SW 1271 (cell line): ENCODE data around the gene ASCC3.
A peak's percentile ranks its signal among the peaks of the same experiment; 100 is the strongest.

ENCODE experiments used
- DNase-seq, 2 experiments: peaks; one replicate each; lab custom pipeline; 2025; lab: John Stamatoyannopoulos, UW

The ASCC3 gene

DNA sequence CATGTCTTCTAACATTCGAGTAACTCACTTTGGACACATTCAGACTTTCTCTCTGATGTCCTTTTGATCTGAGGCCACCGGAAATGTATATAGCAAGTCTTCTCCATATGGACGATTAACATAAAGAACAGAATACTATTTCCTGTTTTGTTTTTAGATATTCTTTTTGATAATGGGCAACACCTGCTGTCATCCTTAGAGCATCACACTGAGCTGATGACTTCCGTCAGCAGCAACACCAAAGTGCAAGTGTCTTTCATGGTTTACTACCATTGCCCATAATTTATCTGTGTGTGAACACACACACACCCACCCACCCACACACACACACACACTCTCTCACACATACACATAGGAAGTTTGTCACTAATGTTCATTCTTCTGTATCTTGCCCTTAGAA is 303.7 kb downstream of the ASCC3 start:
- no peak for DNase-seq

DNA sequence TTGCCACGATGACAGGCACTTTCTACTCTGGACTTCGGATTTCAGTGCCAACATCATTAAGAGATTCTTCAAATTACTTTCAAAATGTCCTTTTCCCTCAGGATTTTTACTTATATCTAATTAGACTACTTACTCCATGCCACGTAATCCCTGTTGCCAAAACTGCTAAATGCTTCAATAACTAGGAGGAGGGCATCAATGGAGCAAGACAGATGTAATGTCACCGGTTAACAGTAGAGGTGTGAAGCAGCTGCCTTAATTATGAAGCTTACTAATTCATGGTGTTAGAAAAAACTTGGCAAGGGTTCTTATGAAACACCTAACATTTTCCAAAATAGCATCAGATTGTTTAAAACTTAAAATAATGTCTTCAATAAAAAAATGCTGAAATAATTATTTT is 305.2 kb downstream of the ASCC3 start:
- DNase-seq: no peak

DNA sequence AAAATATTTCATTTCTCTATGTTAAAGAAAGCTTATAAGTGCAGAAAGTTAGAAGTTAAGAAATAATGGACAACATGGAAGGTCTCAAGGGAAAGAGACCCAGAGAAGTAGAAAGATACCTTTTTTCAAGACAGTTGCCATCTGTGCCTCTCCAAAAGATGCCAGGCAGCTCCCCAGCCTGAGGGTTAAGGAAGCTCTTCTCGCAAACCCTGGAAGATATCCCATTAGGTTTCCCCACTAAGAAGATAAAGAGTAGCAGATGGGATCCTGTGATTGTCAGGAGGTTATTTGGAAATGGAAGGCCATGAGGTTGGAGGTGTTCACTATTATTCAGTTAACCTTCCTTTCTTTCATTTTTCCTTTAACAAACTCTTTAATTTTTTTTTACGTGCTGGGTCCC is 306.3 kb downstream of the ASCC3 start:
- no peak for DNase-seq

DNA sequence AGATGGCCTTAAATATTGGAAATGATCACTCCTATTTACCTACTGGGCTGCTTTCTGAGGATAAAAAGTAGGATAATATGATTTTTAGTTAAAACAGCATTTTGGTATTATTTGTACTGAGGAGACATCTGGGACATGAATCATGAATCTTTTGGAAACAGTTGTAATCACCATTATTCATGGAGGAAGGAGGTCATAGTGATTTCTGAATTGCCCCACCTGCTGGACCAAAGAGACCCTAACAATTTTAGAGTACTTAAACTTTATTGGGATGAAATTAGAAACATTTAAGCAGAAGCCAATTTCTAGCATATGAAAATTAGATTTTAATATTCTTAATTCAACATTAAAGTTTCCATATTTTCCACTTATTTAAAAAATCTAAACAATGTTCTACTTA is 308.0 kb downstream of the ASCC3 start:
- peak in 1 of 2 experiments; percentile 5 for DNase-seq

DNA sequence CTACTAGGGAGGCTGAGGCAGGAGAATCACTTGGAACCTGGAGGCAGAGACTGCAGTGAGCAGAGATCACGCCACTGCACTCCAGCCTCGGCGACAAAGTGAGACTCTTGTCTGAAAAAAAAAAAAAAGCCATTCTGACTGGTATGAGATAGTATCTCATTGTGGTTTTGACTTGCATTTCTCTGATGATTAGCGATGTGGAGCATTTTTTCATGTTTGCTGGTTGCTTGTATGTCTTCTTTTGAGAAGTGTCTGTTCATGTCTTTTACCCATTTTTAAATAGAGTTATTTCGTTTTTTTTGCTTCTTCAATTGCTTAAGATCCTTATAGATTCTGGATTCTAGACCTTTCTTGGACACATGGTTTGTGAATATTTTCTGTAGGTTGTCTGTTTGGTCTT is 312.9 kb downstream of the ASCC3 start:
- no peak for DNase-seq

DNA sequence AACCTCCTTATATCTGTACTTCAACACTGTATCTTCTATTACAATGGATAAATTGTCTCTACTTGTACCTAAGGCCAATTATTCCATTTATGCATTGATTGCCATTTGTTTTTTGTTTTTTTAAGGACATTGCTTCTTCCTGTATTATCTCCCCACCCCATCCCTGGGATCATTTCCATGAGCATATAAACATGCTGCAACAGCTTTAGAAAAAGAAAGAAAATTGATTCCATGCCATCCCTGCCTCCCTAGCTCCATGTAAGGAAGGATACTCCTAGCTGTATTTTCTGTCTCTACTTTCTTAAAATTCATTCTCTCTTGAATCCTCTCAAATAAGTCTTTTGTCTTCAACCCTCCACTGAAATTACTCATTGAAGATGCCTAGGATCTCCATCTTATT is 314.6 kb downstream of the ASCC3 start:
- DNase-seq: no peak

DNA sequence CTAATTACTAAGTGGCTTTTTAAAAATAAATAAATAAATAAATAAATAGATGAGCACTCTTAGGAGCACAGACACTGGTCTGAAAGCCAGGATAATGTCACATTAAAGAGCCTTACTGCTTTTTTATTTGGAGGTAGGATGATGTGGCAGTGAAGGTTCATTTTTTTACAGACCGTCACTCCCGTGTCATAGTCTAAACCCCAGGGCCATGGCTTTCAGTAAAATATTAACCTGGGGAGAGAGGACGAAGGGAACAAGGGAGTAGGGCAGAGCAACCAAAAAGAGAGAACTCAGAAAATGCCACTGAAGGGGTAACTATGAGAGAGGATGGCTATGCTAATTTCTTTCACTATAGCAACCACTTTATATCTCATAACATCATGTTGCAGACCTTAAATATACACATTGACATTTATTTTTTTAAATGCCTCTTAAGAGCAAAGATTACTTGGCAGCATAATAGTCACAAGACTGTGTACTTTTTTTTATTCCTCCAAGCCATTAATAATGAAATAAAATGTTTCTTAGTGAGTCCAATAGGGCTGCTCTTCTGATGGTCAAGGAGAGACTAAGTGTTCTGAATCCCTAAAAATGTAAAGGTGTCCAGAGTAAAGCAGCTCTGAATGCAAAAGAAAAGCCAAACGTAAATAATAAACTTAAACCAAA is 315.6 kb downstream of the ASCC3 start:
- DNase-seq: no peak

DNA sequence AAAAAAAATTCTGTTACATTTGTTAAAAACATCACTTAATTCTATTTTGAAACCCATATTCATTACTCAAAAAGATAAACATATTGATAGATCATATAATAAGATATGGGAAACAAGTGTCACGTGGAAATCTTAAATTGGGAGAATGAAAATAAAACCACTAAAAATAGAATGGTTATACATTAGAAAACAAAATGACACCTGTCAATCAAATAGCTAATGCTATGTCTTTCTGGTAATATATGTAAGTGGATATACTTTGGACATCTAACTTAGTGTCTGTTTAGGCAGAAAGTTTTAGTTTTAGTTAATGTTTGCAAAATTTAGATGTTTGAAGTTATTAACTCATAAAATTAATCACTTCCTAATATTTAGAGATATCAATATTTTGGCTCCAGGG is 321.3 kb downstream of the ASCC3 start:
- DNase-seq: no peak

DNA sequence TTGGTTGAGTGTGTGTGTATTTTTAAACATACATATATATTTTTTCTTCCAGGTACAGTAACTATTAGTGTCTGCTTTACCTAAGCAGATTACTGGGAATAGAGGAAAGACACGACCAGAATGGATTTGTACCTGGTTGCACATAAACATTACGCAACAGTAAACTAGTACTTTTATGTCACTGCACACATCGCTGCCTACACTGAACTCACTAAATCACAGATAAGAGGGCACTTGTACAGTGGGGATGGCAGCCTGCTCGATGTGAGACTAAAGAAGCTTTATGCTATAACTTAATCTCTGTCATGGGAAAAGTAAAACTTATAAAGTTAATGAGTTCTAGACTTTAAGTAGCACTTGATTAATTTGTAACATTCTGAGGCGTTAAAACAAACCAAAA is 326.9 kb downstream of the ASCC3 start:
- DNase-seq: no peak

DNA sequence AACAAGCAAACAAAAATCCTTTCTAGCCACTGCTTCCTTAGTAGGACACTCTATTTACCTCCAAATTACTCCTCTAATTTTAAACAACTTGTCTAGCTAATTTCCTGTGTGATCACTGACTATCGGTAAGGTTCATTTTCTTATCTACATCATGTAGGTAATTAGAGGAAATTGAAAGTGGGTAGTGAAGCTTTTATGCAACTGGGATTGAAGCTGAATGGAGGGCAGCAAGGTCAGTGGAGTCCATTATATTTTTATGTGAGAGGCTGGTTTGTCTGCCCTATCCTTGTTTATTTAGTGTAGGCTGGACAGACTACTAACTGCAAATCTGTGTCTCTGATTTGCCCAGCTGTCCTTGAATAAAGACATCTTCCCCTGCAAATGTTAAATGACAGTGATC is 327.9 kb downstream of the ASCC3 start:
- DNase-seq: no peak

DNA sequence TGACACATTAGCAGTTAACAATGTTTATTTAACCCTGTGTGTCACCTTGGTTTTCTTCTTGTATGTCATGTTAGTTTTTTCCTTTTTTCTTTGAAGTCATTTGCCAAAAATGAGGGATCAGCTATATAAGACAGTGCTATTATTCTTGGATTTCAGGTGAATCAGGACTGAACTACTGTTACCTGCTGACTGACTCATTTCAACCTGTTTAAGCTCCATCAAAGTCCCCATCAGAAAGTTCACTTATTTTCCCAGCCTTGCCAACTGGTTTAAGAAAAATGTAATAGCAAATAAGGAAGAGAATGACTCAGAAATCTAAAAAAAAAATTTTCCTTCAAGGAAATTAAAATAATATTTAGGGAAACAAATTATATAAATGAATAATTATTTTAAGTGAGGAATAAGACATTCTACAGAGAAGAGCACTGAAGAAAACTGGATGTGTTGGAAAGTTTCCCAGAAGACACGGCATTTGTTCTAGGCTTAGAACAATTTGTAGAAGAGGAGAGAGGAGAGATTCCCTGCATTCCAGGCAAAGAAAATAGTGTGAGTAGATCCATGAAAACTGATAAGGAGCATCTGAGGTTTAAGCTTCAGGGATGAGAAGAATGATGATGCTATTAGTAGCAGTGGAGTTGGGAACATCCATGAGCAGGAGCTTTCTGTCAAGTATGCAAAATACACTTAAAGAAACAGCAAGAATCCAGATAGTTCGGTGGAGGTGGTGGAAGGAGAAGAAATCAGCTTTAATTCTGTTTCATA is 331.5 kb downstream of the ASCC3 start:
- DNase-seq: no peak

DNA sequence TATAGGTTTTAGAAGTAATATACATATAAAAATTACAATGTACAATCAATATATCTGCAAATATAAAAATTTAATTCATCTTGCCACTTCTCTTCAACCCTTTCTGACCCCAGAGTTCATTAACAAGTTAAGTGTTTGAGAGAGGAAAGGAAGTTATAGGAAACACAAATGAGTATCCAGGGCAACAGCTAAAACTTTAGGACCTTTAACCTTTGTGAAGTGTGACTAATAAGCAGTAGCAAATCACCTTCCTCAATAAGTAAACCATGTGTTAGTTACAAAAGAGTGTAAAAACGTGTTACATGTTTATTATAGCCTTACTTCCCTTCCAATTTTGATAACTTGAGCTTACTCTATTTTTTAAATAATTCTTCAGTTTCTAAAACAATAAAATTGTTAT is 343.0 kb downstream of the ASCC3 start:
- DNase-seq: no peak

DNA sequence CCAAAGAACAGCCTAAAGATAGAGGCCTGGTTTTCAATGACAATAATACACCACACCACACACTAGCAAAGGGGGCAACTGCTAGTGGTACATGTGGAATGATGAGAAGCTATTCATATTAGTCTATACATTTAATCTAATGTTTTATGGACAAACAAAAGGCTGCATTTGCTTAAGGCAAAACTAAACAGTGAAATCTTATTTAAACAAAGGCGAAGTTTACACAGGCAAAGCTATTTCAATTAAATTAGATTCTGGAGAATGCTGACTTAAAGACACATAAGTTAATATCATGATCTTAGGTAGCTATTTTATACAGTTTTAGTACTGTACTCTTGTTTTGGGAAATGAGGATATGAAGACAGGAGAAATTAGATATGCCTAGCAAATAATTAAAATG is 362.5 kb downstream of the ASCC3 start:
- DNase-seq: no peak

DNA sequence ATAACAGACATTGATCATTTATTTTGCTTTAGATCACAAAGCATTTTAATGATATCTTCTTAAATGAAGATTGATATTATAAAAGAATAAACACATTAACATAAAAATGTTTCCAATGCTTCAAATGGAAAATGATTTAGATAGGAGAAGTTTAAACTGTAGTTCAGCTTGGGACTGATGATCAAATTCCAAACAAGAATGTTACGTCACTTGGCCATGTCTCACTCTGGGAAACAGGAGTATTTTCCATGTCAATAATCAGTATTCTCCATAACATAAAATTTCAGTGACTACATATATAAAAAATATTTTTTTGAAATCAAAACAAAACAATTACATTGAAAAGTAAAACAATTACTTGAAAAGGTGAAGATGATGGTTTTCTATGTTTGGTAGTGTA is 363.5 kb downstream of the ASCC3 start:
- DNase-seq: no peak

DNA sequence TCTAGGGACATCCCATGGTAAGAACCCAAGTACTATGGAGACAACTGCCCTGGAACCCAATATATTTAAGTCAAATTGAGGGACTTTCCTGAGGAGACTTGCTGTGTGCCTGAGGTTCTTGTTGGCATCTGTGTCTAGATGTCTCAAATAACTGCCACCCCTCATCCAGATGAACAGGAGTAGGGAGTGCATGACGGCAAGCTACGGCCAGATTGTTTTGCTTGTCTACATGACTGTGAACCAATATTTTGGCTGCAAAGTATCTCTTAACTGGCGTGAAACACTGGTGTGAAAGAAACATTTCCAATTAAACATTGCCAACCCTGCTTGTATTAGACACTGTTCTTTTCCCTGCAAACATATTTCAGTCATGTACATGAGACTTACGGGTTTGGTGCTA is 364.0 kb downstream of the ASCC3 start:
- DNase-seq: no peak

DNA sequence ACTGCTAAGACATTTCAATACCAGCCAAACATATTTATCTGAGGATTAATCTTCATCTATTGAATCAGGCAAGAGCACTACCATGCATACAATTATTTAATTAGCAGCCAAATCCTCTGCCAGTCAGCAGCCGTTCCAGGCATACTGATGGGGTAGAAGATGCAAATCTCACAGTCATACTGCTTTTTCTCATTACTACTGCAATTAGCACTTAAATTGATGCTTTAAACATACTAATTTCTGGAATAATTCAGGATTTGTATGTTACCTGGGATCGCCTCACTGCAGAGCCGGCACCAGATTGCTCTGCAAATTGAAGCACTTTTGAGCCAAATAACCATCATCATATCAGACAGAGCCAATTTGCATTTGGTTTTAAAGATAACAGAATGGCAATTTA is 366.5 kb downstream of the ASCC3 start:
- DNase-seq: no peak

DNA sequence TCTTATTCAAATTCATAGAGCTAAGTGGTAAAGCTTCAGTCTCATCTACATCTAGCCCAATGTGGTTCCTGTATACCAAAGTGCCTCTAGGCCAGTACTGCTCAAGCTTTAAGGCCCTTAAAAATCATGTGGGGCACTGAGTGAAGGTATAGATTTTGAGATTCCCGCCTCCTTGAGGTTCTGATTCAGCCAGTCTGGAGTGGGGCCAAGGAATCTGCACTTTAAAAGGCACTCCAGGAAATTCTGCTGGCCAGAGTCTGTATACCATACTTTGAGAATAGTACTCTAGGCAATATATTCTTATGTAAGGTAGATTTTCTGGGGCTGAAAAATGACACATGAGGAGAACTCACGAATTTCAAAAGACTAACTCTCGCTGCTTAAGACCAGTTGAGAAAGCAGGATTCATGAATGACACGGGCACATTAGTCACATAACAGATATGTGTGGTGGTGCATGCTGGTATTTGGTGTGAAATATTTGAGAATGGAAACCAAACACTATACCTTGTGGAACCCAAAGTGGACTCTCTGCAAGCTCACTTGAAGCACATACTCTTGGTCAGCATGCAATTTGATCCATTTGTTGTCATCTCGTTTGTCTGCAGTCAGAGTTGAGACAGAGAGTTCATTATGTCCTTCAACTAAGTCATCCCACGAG is 368.8 kb downstream of the ASCC3 start:
- DNase-seq: no peak

DNA sequence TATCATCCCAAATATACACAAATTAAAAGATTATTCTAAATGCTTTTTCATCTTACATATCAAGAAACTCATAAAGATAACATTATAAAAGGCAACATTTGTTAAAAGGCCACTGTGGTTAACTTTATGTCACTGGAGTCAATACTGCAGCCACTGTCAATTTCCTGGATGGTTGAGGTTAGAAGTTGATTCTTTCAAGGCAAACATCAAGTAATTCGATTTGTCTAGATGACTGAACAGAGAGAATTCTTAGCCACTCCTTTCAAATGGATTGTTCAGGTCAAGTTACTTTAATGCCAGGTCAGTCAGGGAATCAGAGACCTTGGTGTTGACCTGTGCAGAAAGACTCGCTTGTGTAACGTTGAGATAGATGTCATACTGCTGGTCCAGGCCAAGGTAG is 372.0 kb downstream of the ASCC3 start:
- DNase-seq: no peak

DNA sequence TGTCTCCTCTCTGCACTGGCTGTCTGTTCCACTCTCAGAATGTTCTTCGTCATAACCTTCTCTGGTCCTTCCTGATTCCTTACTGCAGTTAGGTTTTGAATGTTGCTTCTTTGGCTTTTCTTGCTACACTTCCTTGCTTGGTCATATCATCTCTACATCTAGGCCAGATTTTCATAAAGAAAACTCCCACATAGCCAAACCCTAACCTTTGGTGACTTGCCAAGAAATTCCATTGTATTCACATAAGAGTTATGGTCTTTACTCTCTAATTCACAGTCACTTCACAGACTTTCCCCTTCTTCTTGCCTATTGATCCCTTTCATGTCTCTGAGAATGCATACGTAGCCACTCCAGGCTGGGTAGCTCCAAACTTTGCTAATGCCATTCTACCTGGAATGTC is 374.5 kb downstream of the ASCC3 start:
- DNase-seq: no peak

DNA sequence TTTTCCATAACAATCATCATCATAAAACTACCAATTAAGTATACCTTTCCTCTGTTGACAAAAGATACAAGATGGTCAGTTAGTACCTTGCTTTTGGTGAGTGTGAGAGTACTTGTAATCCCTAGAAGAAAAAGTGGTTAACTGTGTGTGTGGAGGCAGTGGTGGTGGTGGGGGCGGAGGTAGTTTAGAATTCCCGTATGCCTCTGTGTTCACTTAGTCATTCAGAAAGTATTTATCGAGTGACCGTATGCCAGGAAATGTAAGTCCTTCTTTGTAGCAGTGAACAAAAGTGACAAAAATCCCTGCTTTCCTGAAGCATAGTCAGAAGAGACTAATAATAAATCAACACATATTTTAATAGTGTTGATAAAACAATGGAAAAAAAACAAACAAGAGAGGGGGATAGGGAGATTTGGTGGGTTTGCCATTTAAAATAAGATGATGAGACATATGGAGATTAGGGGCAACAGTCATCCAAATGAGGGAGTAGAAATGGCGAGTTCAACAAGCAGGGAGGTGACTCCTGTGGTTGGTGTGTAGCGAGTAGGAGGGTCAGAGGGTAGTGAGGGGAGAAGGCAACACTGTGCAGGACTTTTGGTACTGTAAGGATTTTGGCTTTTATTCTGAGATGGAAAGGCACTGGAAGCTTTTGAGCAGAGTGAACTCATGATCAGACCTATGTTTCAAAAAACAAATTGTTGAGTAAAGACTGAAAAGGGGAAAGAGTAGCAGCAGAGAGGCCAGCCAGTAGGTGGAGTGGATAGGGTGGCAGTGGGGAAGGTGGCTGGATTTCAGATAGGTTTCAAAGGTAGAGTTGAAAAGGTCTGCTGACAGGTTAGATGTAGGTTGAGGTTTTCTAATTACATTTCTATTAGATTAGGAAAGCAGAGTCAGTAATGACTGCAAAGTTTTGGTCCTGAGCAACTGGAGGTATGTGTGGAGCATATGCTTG is 376.1 kb downstream of the ASCC3 start:
- no peak for DNase-seq

DNA sequence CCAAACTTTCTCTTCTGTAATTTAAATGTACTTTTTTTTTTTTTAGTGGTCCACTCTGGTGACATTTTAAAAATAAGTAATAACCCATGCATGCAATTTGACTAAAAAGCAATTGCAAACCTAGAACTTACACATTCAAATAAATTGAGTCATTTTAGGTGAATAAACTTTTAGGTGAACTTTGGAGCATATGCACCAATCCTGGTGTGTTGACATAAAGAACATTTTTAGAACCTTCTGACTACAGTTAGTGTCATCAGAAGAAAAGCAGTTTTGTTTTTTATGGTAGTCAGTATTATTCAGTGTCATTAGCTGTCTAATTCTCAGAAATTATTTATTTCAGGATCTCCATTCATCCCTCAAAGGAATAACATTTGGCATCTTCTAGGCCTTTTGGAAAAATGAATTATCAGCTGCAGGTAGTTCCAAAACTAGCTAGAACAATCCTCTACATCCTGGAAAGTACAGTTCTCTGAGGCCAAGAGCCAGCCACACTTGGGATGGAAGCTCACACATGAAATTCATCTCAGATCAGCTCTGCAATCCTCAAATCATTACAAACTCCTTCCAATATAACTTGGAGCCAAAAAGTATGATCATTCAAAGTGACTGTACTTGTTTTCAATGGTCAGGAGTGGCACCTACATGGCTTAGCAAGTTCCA is 378.0 kb downstream of the ASCC3 start:
- no peak for DNase-seq
